Fibroblast of skin of right biceps (primary cell): Measurements from ENCODE around the gene ATG5.
"Not testable (repeated sequence)": the region's sequence is repeated elsewhere in the genome, so short reads cannot be mapped to it uniquely, and the experiment has no call there.

Experiments
- DNase-seq: peaks from one replicate; pipeline ENCODE4 v3.0.0-alpha.2; 2013

The ATG5 gene

GRCh38 chr6:106152952-106153351 is 172.6 kb downstream of the ATG5 start:
- DNase-seq: peak; percentile 52

- DNase-seq: not testable (repeated sequence)
Measured at GRCh38 chr6:106152476-106152875, 173.1 kb downstream of the ATG5 start.

GRCh38 chr6:106149472-106150069 is 176.0 kb downstream of the ATG5 start:
- DNase-seq: no peak

- DNase-seq: no peak
Measured at GRCh38 chr6:106147476-106147875, 178.1 kb downstream of the ATG5 start.

GRCh38 chr6:106146852-106147351 is 178.7 kb downstream of the ATG5 start:
- DNase-seq: no peak

GRCh38 chr6:106145741-106146227 is 179.8 kb downstream of the ATG5 start:
- no peak for DNase-seq

GRCh38 chr6:106145144-106145543 is 180.4 kb downstream of the ATG5 start:
- DNase-seq: no peak

GRCh38 chr6:106143665-106144064 is 181.9 kb downstream of the ATG5 start:
- DNase-seq: no peak

- no peak for DNase-seq
Measured at GRCh38 chr6:106142876-106143431, 182.6 kb downstream of the ATG5 start.

- DNase-seq: no peak
Measured at GRCh38 chr6:106141441-106142237, 183.9 kb downstream of the ATG5 start.

GRCh38 chr6:106138151-106138550 is 187.4 kb downstream of the ATG5 start:
- no peak for DNase-seq

- no peak for DNase-seq
Measured at GRCh38 chr6:106136845-106137244, 188.7 kb downstream of the ATG5 start.

GRCh38 chr6:106135911-106136571 is 189.5 kb downstream of the ATG5 start:
- no peak for DNase-seq

- no peak for DNase-seq
Measured at GRCh38 chr6:106134906-106135634, 190.5 kb downstream of the ATG5 start.
